ENCODE measurements around the gene MAP2K5. TPM values are rescaled to one million over a fixed set of nuclear protein-coding genes. Genes with fewer than 3 reads are reported as not detected.

Gene MAP2K5
- total and polyA plus RNA-seq, 2 experiments from 2014 or later: 6.8 to 13.6 TPM

DNA sequence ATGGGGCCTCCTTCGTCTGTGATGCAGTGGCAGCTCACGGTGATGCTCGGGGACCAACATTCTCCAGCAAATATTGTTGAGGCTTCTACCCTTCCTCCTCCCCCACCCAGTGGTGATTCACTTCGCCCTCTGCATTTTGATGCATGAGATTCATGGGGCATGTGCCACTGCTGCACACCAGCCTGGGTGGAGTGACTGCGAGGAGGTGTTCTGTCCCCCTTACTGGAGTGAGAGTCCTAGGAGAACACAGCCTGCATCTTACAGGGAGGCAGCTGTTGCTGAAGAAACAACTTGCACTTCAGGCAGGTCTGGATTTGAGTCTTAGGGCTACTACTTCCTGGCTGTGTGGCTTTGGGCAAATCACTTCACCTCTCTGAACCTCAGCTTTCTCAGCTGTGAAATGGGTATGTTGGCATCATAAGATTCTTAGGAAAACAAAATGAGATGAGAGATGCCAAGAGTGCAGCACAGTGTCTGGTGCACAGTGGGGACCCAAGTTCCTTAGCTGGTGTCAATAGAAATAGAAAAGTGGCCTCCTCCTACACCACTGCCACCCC is 272.6 kb downstream of the MAP2K5 start:
- DNase-seq (ENCODE audit: low read depth in 1 of 2, low spot score in 1 of 2): no peak
- no peaks in the 10 kb centered on the region for H3K4me1 ChIP-seq (ENCODE audit: low read depth)
- H3K27ac ChIP-seq: no peak overlapping the region
- H3K27me3 ChIP-seq: peaks cover 90% of the 10 kb centered on the region
- H3K36me3 ChIP-seq: no peaks in the 10 kb centered on the region
- TF ChIP-seq, protein P1, sequence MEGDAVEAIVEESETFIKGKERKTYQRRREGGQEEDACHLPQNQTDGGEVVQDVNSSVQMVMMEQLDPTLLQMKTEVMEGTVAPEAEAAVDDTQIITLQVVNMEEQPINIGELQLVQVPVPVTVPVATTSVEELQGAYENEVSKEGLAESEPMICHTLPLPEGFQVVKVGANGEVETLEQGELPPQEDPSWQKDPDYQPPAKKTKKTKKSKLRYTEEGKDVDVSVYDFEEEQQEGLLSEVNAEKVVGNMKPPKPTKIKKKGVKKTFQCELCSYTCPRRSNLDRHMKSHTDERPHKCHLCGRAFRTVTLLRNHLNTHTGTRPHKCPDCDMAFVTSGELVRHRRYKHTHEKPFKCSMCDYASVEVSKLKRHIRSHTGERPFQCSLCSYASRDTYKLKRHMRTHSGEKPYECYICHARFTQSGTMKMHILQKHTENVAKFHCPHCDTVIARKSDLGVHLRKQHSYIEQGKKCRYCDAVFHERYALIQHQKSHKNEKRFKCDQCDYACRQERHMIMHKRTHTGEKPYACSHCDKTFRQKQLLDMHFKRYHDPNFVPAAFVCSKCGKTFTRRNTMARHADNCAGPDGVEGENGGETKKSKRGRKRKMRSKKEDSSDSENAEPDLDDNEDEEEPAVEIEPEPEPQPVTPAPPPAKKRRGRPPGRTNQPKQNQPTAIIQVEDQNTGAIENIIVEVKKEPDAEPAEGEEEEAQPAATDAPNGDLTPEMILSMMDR (IDR thresholded peaks at IDR 0.05; ENCODE audit: low read depth, low read length): no peak
- H3K4me3 ChIP-seq: no peak overlapping the region
- H3K9me3 ChIP-seq (ENCODE audit: low read depth): no peaks in the 10 kb centered on the region

DNA sequence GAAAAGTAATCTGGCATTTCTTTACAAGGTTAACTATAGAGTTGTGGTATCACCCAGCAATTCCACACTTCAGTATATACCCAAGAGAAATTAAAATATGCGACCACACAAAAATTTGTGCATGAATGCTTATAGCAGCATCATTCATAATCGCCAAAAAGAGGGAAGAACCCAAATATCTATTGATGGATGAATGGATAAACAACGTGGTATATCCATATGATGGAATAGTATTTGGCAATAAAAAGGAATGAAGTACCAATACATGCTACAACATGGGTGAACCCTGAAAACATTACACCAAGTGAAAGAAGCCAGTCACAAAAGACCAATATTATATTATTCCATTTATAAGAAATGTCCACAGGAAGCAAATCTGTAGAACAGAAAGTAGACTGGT is 274.2 kb downstream of the MAP2K5 start:
- Histone ChIP-seq H3K27me3 (peaks cover 91% of the 10 kb centered on the region), H3K4me3 (no peak overlapping the region), H3K27ac (no peak overlapping the region), H3K4me1 (ENCODE audit: low read depth) (no peaks in the 10 kb centered on the region), H3K36me3 (no peaks in the 10 kb centered on the region), H3K9me3 (ENCODE audit: low read depth) (no peaks in the 10 kb centered on the region)
- DNase-seq (ENCODE audit: low read depth in 1 of 2, low spot score in 1 of 2): no peak
- TF ChIP-seq, protein P1 (IDR thresholded peaks at IDR 0.05; ENCODE audit: low read depth, low read length): no peak

DNA sequence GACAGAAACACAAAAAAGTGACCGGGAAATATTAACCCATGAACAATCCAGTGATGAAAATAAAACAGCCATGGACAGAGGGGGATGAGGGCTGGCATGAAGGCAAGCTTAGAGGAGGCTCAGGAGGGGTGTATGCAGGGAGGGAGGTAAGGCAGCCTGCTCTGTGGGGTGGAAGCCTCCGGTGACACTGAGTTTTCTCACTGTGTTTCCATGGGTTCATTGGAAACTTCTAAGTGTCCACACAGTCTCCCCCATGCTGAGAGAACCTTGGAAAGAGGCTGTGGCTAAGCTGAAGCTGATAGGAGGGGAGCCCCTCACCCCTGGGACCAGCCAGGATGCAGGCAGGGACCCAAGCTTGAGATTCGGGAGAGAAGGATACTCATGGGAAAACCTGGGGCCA is 276.0 kb downstream of the MAP2K5 start:
- Histone ChIP-seq H3K27ac (no peak overlapping the region), H3K27me3 (peaks cover 91% of the 10 kb centered on the region), H3K4me1 (ENCODE audit: low read depth) (no peaks in the 10 kb centered on the region), H3K4me3 (no peak overlapping the region), H3K9me3 (ENCODE audit: low read depth) (no peaks in the 10 kb centered on the region), H3K36me3 (no peaks in the 10 kb centered on the region)
- TF ChIP-seq, protein P1 (IDR thresholded peaks at IDR 0.05; ENCODE audit: low read depth, low read length): no peak
- DNase-seq (ENCODE audit: low read depth in 1 of 2, low spot score in 1 of 2): no peak

DNA sequence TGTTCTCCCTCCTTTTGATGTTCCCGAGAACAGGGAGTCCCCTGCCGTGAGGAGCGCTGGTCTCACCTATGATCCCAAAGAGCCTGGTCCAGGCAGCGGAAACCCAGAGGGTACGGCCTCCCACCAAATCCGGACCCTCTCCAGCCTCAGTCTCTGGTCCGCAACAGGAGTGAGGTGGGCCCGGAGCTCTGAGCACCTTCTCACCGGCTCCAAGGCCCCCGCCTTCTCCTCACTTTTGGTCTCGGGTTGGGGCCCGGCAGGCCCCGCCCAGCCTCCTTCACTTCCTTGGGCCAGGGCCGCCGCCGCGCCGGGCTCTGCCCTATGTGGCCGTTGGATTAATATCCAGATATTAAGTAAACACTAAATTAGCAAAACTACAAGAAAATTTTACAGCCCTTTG is 277.1 kb downstream of the MAP2K5 start:
- H3K4me3 ChIP-seq: no peak overlapping the region
- no peak overlapping the region for H3K27ac ChIP-seq
- peaks cover 94% of the 10 kb centered on the region for H3K27me3 ChIP-seq
- TF ChIP-seq, protein P1 (IDR thresholded peaks at IDR 0.05; ENCODE audit: low read depth, low read length): no peak
- DNase-seq (ENCODE audit: low read depth in 1 of 2, low spot score in 1 of 2): no peak
- H3K36me3 ChIP-seq: no peaks in the 10 kb centered on the region
- no peaks in the 10 kb centered on the region for H3K4me1 ChIP-seq (ENCODE audit: low read depth)
- no peaks in the 10 kb centered on the region for H3K9me3 ChIP-seq (ENCODE audit: low read depth)

DNA sequence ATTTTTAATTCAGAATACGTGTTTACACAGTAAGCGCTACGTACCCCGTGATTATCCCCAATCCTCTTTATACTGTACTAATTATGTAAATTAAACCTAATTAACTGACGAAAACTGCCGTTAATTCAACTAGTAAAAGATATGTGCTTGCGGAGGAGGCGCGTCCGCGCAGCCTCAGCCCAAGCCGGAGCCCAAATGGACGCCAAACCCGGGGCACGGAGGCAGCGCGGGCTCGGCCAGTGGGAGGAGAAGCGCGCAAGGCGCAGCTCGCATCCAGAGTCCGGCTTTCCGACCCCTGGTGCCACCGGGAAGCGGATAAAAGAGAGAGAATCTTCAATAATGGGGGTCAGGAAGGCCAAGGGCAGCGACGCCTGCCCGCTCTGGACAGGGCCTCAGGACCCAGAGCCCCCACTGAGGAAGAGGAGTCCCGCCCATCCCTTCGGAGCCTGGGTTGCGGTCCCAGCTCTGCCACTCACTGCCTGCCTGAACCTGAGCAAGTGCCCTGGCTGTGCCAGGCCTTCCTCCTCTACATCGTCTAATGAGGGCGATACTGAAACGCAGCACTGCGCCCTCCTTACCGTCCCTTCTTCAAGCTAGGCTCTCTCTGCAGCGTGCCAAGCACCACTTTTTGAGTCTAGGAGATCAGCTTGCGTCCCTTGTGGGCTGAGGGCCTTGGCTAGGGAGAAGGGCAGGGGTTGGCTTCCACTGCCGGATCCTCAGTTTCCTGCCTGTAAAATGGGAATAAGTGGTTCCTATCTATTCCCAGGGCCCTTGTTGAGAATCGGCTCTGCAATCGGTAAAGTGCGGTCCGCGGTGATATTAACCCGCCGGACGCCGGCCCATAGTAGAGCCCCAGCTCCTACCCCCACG is 277.9 kb downstream of the MAP2K5 start:
- TF ChIP-seq, protein P1 (IDR thresholded peaks at IDR 0.05; ENCODE audit: low read depth, low read length): no peak
- no peak overlapping the region for H3K4me3 ChIP-seq
- peaks cover 95% of the 10 kb centered on the region for H3K27me3 ChIP-seq
- H3K36me3 ChIP-seq: no peaks in the 10 kb centered on the region
- H3K27ac ChIP-seq: no peak overlapping the region
- H3K9me3 ChIP-seq (ENCODE audit: low read depth): no peaks in the 10 kb centered on the region
- DNase-seq (ENCODE audit: low read depth in 1 of 2, low spot score in 1 of 2): no peak
- H3K4me1 ChIP-seq (ENCODE audit: low read depth): no peaks in the 10 kb centered on the region

Data from cardiac muscle cell (in vitro differentiated cells and primary cell).